K562 (cell line): ENCODE measurements around the gene CENPN. TPM values are rescaled to one million over a fixed set of nuclear protein-coding genes. Genes with fewer than 3 reads are reported as not detected.
A peak's percentile ranks its signal among the peaks of the same experiment; 100 is the strongest.

ENCODE experiments used
- PPARD ChIP-seq: fragments of 250-450 bp; sonication (Bioruptor Pico); IDR thresholded peaks from 2 replicates; pipeline ENCODE4 v1.8.0; 2022; ENCODE audit warnings: inconsistent platforms, mild to moderate bottlenecking, moderate library complexity
- SMAD4 ChIP-seq: fragments of 250-450 bp; sonication (Bioruptor Pico); conservative IDR thresholded peaks from 2 replicates; pipeline ENCODE4 v1.8.0; 2021; ENCODE audit warnings: inconsistent platforms, mild to moderate bottlenecking, moderate library complexity
- ZNF165 ChIP-seq: fragments of 250-450 bp; sonication (Bioruptor Pico); IDR thresholded peaks from 2 replicates; pipeline ENCODE4 v1.4.0; 2020; ENCODE audit warnings: borderline replicate concordance
- ZNF445 ChIP-seq: fragments of 250-450 bp; sonication (Bioruptor Pico); IDR thresholded peaks from 2 replicates; pipeline ENCODE4 v1.4.0; 2020; ENCODE audit warnings: low read depth, mild to moderate bottlenecking, moderate library complexity
- polyA plus RNA-seq, 8 experiments: library from polyadenylated mRNA; depleted of rRNA in 4 of 8; stranded (reverse) in 5 of 8; unstranded in 3 of 8; fragments of >200 nt; fragmentation: Nextera tagmentation in 2 of 8; fragmentation: Illumina TruSeq in 1 of 8; extraction: Ambion mirVana in 2 of 8; extraction: Trizol in 1 of 8; gene quantifications; 2 replicates each; pipeline versions ENCODE4 v1.2.1 to v1.2.3, GENCODE V29; 2011 to 2014; ENCODE audit warnings: inconsistent platforms in 1 of 8, missing spikeins in 1 of 8
- total RNA-seq, 7 experiments: library from RNA; depleted of rRNA in 6 of 7; stranded (reverse); fragments of >200 nt in 6 of 7; fragmentation: Illumina TruSeq in 2 of 7; extraction: Trizol in 2 of 7; gene quantifications; 2 replicates each; pipeline versions ENCODE4 v1.2.1 to v1.2.3, GENCODE V29; 2011 to 2021; ENCODE audit warnings: low replicate concordance in 1 of 7
- TF ChIP-seq, protein P1 (sequence below): fragments of 450-650 bp; IDR thresholded peaks from 2 replicates; pipeline ENCODE4 v1.6.1; 2016; ENCODE audit warnings: mild to moderate bottlenecking, moderate library complexity
- TF ChIP-seq, protein P2 (sequence below): fragments of 200-800 bp; sonication (Bioruptor generic); IDR thresholded peaks from 2 replicates; pipeline ENCODE4 v1.6.1; 2017; ENCODE audit warnings: missing genetic modification characterization, missing compliant biosample characterization
- TF ChIP-seq, protein P3 (sequence below), 3 experiments: fragments of 200-800 bp in 1 of 3; sonication (Bioruptor generic) in 1 of 3; sonication (generic) in 1 of 3; formaldehyde crosslinking in 1 of 3; IDR thresholded peaks; 2 replicates each; pipeline versions ENCODE4 v1.6.1 to v1.8.0; 2016 to 2022; ENCODE audit warnings: mild to moderate bottlenecking in 2 of 3, missing compliant biosample characterization in 2 of 3, missing genetic modification characterization in 2 of 3, missing genetic modification reagents in 1 of 3
- TF ChIP-seq, protein P4 (sequence below): fragments of 250-450 bp; sonication (Bioruptor Pico); IDR thresholded peaks from 2 replicates; pipeline ENCODE4 v1.4.0; 2020; ENCODE audit warnings: mild to moderate bottlenecking, moderate library complexity, borderline replicate concordance

Gene CENPN
- total and polyA plus RNA-seq, 9 of the 15 experiments (the other 6 are each of a cell fraction or from before 2014, with no cell fraction given), result 92.3 to 384 (median 140) TPM

DNA sequence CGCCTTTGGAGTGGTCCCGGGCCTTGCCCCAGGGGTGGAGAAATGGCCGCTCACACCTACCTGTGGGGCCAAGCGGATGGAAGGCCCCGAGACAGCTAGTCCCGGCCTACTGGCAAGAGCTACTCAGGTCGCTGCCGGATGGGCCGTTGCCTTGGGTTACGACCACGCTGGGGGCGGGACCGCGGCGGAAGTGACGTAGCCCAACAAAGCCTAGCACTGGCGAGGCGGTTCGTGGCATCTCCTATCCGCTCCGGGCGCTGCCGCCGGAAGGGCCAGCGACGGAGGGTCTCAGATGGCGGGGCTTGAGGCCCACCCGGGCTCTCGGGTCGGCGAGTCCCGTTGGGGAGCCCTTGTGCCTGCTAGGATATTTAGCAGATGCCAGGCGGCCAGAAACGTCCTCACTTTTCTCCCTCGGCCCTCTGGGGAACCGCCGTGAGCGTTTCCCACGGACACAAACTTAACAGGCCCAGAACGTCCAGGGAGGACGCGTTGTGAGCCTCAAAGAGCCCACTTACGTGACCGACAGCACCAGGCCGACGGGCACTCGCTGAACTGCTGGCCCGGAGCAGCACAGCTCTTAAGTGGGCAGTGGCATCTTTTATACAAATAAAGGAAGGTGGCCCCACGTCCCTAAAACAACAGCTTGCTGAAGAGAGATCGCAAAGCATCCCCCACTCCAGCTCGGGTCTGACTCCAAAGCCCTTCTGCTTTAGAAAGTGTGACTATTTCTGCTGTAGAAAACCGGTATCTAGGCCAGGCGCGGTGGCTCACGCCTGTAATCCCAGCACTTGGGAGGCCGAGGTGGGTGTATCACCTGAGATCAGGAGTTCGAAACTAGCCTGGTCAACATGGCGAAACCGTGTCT, 70.3 kb downstream of the CENPN start, which contains the start of gene C16orf46 (continued):
- TF ChIP-seq, protein P1, sequence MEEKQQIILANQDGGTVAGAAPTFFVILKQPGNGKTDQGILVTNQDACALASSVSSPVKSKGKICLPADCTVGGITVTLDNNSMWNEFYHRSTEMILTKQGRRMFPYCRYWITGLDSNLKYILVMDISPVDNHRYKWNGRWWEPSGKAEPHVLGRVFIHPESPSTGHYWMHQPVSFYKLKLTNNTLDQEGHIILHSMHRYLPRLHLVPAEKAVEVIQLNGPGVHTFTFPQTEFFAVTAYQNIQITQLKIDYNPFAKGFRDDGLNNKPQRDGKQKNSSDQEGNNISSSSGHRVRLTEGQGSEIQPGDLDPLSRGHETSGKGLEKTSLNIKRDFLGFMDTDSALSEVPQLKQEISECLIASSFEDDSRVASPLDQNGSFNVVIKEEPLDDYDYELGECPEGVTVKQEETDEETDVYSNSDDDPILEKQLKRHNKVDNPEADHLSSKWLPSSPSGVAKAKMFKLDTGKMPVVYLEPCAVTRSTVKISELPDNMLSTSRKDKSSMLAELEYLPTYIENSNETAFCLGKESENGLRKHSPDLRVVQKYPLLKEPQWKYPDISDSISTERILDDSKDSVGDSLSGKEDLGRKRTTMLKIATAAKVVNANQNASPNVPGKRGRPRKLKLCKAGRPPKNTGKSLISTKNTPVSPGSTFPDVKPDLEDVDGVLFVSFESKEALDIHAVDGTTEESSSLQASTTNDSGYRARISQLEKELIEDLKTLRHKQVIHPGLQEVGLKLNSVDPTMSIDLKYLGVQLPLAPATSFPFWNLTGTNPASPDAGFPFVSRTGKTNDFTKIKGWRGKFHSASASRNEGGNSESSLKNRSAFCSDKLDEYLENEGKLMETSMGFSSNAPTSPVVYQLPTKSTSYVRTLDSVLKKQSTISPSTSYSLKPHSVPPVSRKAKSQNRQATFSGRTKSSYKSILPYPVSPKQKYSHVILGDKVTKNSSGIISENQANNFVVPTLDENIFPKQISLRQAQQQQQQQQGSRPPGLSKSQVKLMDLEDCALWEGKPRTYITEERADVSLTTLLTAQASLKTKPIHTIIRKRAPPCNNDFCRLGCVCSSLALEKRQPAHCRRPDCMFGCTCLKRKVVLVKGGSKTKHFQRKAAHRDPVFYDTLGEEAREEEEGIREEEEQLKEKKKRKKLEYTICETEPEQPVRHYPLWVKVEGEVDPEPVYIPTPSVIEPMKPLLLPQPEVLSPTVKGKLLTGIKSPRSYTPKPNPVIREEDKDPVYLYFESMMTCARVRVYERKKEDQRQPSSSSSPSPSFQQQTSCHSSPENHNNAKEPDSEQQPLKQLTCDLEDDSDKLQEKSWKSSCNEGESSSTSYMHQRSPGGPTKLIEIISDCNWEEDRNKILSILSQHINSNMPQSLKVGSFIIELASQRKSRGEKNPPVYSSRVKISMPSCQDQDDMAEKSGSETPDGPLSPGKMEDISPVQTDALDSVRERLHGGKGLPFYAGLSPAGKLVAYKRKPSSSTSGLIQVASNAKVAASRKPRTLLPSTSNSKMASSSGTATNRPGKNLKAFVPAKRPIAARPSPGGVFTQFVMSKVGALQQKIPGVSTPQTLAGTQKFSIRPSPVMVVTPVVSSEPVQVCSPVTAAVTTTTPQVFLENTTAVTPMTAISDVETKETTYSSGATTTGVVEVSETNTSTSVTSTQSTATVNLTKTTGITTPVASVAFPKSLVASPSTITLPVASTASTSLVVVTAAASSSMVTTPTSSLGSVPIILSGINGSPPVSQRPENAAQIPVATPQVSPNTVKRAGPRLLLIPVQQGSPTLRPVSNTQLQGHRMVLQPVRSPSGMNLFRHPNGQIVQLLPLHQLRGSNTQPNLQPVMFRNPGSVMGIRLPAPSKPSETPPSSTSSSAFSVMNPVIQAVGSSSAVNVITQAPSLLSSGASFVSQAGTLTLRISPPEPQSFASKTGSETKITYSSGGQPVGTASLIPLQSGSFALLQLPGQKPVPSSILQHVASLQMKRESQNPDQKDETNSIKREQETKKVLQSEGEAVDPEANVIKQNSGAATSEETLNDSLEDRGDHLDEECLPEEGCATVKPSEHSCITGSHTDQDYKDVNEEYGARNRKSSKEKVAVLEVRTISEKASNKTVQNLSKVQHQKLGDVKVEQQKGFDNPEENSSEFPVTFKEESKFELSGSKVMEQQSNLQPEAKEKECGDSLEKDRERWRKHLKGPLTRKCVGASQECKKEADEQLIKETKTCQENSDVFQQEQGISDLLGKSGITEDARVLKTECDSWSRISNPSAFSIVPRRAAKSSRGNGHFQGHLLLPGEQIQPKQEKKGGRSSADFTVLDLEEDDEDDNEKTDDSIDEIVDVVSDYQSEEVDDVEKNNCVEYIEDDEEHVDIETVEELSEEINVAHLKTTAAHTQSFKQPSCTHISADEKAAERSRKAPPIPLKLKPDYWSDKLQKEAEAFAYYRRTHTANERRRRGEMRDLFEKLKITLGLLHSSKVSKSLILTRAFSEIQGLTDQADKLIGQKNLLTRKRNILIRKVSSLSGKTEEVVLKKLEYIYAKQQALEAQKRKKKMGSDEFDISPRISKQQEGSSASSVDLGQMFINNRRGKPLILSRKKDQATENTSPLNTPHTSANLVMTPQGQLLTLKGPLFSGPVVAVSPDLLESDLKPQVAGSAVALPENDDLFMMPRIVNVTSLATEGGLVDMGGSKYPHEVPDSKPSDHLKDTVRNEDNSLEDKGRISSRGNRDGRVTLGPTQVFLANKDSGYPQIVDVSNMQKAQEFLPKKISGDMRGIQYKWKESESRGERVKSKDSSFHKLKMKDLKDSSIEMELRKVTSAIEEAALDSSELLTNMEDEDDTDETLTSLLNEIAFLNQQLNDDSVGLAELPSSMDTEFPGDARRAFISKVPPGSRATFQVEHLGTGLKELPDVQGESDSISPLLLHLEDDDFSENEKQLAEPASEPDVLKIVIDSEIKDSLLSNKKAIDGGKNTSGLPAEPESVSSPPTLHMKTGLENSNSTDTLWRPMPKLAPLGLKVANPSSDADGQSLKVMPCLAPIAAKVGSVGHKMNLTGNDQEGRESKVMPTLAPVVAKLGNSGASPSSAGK, result peak; percentile 14; the same call in 1 of the 2 replicates
- TF ChIP-seq, protein P2, sequence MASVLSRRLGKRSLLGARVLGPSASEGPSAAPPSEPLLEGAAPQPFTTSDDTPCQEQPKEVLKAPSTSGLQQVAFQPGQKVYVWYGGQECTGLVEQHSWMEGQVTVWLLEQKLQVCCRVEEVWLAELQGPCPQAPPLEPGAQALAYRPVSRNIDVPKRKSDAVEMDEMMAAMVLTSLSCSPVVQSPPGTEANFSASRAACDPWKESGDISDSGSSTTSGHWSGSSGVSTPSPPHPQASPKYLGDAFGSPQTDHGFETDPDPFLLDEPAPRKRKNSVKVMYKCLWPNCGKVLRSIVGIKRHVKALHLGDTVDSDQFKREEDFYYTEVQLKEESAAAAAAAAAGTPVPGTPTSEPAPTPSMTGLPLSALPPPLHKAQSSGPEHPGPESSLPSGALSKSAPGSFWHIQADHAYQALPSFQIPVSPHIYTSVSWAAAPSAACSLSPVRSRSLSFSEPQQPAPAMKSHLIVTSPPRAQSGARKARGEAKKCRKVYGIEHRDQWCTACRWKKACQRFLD (CRISPR knock-in tag), result peak; percentile 85; the same call in 1 of the 2 replicates
- TF ChIP-seq, protein P3, sequence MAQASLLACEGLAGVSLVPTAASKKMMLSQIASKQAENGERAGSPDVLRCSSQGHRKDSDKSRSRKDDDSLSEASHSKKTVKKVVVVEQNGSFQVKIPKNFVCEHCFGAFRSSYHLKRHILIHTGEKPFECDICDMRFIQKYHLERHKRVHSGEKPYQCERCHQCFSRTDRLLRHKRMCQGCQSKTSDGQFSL (CRISPR knock-in tag; IDR thresholded peaks at IDR 0.05), result peak; percentile 77
- TF ChIP-seq, protein P3 (tag; IDR thresholded peaks at IDR 0.05), result no peak
- TF ChIP-seq ZNF445 (CRISPR knock-in tag) (0 out of 2 replicates have a peak, but pooled peaks have one; percentile 52), ZNF165 (CRISPR knock-in tag) (no peak), PPARD (CRISPR knock-in tag) (no peak), SMAD4 (CRISPR knock-in tag) (peak; percentile 80)
- TF ChIP-seq, protein P4, sequence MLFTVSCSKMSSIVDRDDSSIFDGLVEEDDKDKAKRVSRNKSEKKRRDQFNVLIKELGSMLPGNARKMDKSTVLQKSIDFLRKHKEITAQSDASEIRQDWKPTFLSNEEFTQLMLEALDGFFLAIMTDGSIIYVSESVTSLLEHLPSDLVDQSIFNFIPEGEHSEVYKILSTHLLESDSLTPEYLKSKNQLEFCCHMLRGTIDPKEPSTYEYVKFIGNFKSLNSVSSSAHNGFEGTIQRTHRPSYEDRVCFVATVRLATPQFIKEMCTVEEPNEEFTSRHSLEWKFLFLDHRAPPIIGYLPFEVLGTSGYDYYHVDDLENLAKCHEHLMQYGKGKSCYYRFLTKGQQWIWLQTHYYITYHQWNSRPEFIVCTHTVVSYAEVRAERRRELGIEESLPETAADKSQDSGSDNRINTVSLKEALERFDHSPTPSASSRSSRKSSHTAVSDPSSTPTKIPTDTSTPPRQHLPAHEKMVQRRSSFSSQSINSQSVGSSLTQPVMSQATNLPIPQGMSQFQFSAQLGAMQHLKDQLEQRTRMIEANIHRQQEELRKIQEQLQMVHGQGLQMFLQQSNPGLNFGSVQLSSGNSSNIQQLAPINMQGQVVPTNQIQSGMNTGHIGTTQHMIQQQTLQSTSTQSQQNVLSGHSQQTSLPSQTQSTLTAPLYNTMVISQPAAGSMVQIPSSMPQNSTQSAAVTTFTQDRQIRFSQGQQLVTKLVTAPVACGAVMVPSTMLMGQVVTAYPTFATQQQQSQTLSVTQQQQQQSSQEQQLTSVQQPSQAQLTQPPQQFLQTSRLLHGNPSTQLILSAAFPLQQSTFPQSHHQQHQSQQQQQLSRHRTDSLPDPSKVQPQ (CRISPR knock-in tag), result no peak
